ENCODE results near the gene CRACR2A.

GRCh38 chr12:3598896-3599860, 153.7 kb downstream of the CRACR2A start:
- no peak for TF ChIP-seq POLR2AphosphoS5 (IDR thresholded peaks at IDR 0.05; ENCODE audit: low read depth, low read length)
- TF ChIP-seq TAF1 (IDR thresholded peaks at IDR 0.05; ENCODE audit: borderline replicate concordance, insufficient read depth, low read length) = no peak
- TF ChIP-seq REST (IDR thresholded peaks at IDR 0.05; ENCODE audit: insufficient read depth in 1 of 2, low read depth in 2 of 2, low read length in 2 of 2) = no peak
